Naive thymus-derived CD8-positive, alpha-beta T cell (primary cell): Measurements from ENCODE around the gene TMEM63B. TPM values are rescaled to one million over a fixed set of nuclear protein-coding genes. Genes with fewer than 3 reads are reported as not detected.
"Not testable (repeated sequence)": the region's sequence is repeated elsewhere in the genome, so short reads cannot be mapped to it uniquely, and the experiment has no call there.

Source experiments
- ATAC-seq, 2 donors: fragments of 150-1000 bp; cut with Tn5 transposase in 1 of 2; sonication (Bioruptor Pico), chemical (Tn5 transposase) in 1 of 2; 1 replicate in 1 of 2; 2 replicates in 1 of 2; pipeline ENCODE4 v1.10.0; 2021; ENCODE audit warnings: mild to moderate bottlenecking in 2 of 2, moderate library complexity in 2 of 2
- POLR2A ChIA-PET: fragments of 350-600 bp; sonication (Branson Sonifier 250); formaldehyde crosslinking; loops from one replicate; lab custom pipeline; 2021; ENCODE audit warnings: antibody characterized with exemption; lab: Charles Lee
- DNase-seq, 10 donors: peaks; one replicate each; pipeline versions ENCODE4 v3.0.0 to v3.0.0-alpha.2; 2020 to 2022
- H3K27ac Mint-ChIP-seq, 10 donors: one replicate each; pipeline ENCODE4 v1.8.0; 2020 to 2022; ENCODE audit warnings: mild to moderate bottlenecking in 10 of 10, mixed read lengths in 10 of 10, moderate library complexity in 4 of 10, inconsistent platforms in 1 of 10
- H3K27me3 Mint-ChIP-seq, 5 donors: one replicate each; pipeline ENCODE4 v1.8.0; 2021 to 2022; ENCODE audit warnings: mixed read lengths in 5 of 5
- H3K36me3 Mint-ChIP-seq, 3 donors: one replicate each; pipeline ENCODE4 v1.8.0; 2020 to 2022; ENCODE audit warnings: mixed read lengths in 3 of 3, mild to moderate bottlenecking in 2 of 3, inconsistent platforms in 1 of 3
- H3K4me1 Mint-ChIP-seq, 4 donors: one replicate each; pipeline ENCODE4 v1.8.0; 2021 to 2022; ENCODE audit warnings: mixed read lengths in 4 of 4
- H3K4me3 Mint-ChIP-seq, 10 donors: one replicate each; pipeline ENCODE4 v1.8.0; 2020 to 2022; ENCODE audit warnings: mild to moderate bottlenecking in 10 of 10, mixed read lengths in 10 of 10, moderate library complexity in 6 of 10, inconsistent platforms in 1 of 10
- H3K9me3 Mint-ChIP-seq, 9 donors: one replicate each; pipeline ENCODE4 v1.8.0; 2020 to 2022; ENCODE audit warnings: mixed read lengths in 9 of 9, mild to moderate bottlenecking in 3 of 9, inconsistent platforms in 1 of 9, moderate library complexity in 1 of 9
- polyA plus RNA-seq, 3 donors: library from polyadenylated mRNA; unstranded; fragments of 300-500 nt; fragmentation: Illumina TruSeq; gene quantifications; one replicate each; pipeline ENCODE4 v1.2.3, GENCODE V29; 2021
- total RNA-seq, 8 experiments: library from RNA in 2 of 8; stranded (reverse) in 2 of 8; gene quantifications; one replicate each; pipeline ENCODE4 v1.2.3 and lab custom pipeline; 2021 to 2026

Gene TMEM63B
- total and polyA plus RNA-seq, 5 experiments from 2014 or later = 0.26 to 15.9 (median 2.2) TPM

- DNase-seq = peak in 1 of 10 donors; percentile 34
- H3K4me1 Mint-ChIP-seq = peaks cover 0 to 2% (median 0%) of the 10 kb centered on the region in 4 donors
- no peak for ATAC-seq
- peak overlapping the region in 2 of 10 donors; percentile 51 to 61 for H3K27ac Mint-ChIP-seq
- H3K4me3 Mint-ChIP-seq = no peak overlapping the region
- H3K27me3 Mint-ChIP-seq = no peaks in the 10 kb centered on the region
- POLR2A ChIA-PET = no interaction called here
- peaks cover 0 to 61% (median 8%) of the 10 kb centered on the region in 3 donors for H3K36me3 Mint-ChIP-seq
- H3K9me3 Mint-ChIP-seq = no peaks in the 10 kb centered on the region
These were observed 15.5 kb downstream of the TMEM63B start for GRCh38 chr6:44142835-44143234.

- no peak for ATAC-seq
- Mint-ChIP-seq H3K27me3 (no peaks in the 10 kb centered on the region), H3K4me3 (no peak overlapping the region), H3K27ac (peak overlapping the region in 5 of 10 donors; percentile 18 to 61 (median 55)), H3K36me3 (peaks cover 0 to 63% (median 6%) of the 10 kb centered on the region in 3 donors), H3K4me1 (peaks cover 0 to 2% (median 0%) of the 10 kb centered on the region in 4 donors), H3K9me3 (no peaks in the 10 kb centered on the region)
- DNase-seq = peak in 1 of 10 donors; percentile 21
- POLR2A ChIA-PET = interaction anchor here (0.5 kb wide), 1 partner anchor 1944 kb away, joined by 11 read pairs; no protein-coding TSS in a partner anchor
These were observed 16.4 kb downstream of the TMEM63B start for GRCh38 chr6:44143731-44144130.

GRCh38 chr6:44144536-44144935 is 17.2 kb downstream of the TMEM63B start:
- POLR2A ChIA-PET, ATAC-seq, H3K4me3 Mint-ChIP-seq, H3K4me1 Mint-ChIP-seq, H3K27ac Mint-ChIP-seq, H3K9me3 Mint-ChIP-seq, DNase-seq, H3K27me3 Mint-ChIP-seq: not testable (repeated sequence)
- peaks cover 0 to 65% (median 6%) of the 10 kb centered on the region in 3 donors for H3K36me3 Mint-ChIP-seq

GRCh38 chr6:44145839-44146238 is 18.5 kb downstream of the TMEM63B start:
- Mint-ChIP-seq H3K36me3 (peaks cover 0 to 62% (median 0%) of the 10 kb centered on the region in 3 donors), H3K27ac (peak overlapping the region in 3 of 10 donors; percentile 3 to 62 (median 60)), H3K4me1 (peaks cover 0 to 1% (median 0%) of the 10 kb centered on the region in 4 donors), H3K4me3 (no peak overlapping the region), H3K27me3 (no peaks in the 10 kb centered on the region), H3K9me3 (no peaks in the 10 kb centered on the region)
- POLR2A ChIA-PET = interaction anchor here (0.6 kb wide), 1 partner anchor 501 kb away, joined by 3 read pairs; the partner anchor contains the start of gene RSPH9
- no peak for DNase-seq
- no peak for ATAC-seq

GRCh38 chr6:44146685-44147084 is 19.3 kb downstream of the TMEM63B start:
- peaks cover 0 to 56% (median 0%) of the 10 kb centered on the region in 3 donors for H3K36me3 Mint-ChIP-seq
- POLR2A ChIA-PET = no interaction called here

GRCh38 chr6:44147256-44147655 is 19.9 kb downstream of the TMEM63B start:
- H3K36me3 Mint-ChIP-seq = peaks cover 0 to 55% (median 0%) of the 10 kb centered on the region in 3 donors
- ATAC-seq (no peak), DNase-seq (peak in 1 of 10 donors; percentile 32)
- no peak overlapping the region for H3K4me3 Mint-ChIP-seq
- POLR2A ChIA-PET = no interaction called here
- peak overlapping the region in 1 of 10 donors; percentile 44 for H3K27ac Mint-ChIP-seq
- no peaks in the 10 kb centered on the region for H3K9me3 Mint-ChIP-seq
- no peaks in the 10 kb centered on the region for H3K27me3 Mint-ChIP-seq
- peaks cover 4 to 10% (median 7%) of the 10 kb centered on the region in 4 donors for H3K4me1 Mint-ChIP-seq

More at GRCh38 chr6:44146685-44147084, 19.3 kb downstream of the TMEM63B start:
- Mint-ChIP-seq H3K9me3 (no peaks in the 10 kb centered on the region), H3K4me1 (peaks cover 3 to 6% (median 5%) of the 10 kb centered on the region in 4 donors), H3K27ac (no peak overlapping the region), H3K4me3 (no peak overlapping the region), H3K27me3 (no peaks in the 10 kb centered on the region)
- ATAC-seq (no peak), DNase-seq (peak in 1 of 10 donors; percentile 42)

- POLR2A ChIA-PET = no interaction called here
- Mint-ChIP-seq H3K27me3 (no peaks in the 10 kb centered on the region), H3K9me3 (no peaks in the 10 kb centered on the region), H3K4me3 (no peak overlapping the region), H3K27ac (no peak overlapping the region), H3K4me1 (peaks cover 4 to 10% (median 7%) of the 10 kb centered on the region in 4 donors), H3K36me3 (peaks cover 0 to 49% (median 0%) of the 10 kb centered on the region in 3 donors)
- peak in 1 of 10 donors; percentile 50 for DNase-seq
- no peak for ATAC-seq
These were observed 21.0 kb downstream of the TMEM63B start for GRCh38 chr6:44148306-44148705.

- Mint-ChIP-seq H3K4me1 (peaks cover 4 to 10% (median 7%) of the 10 kb centered on the region in 4 donors), H3K36me3 (peaks cover 0 to 41% (median 0%) of the 10 kb centered on the region in 3 donors), H3K27me3 (no peaks in the 10 kb centered on the region), H3K4me3 (no peak overlapping the region), H3K9me3 (no peaks in the 10 kb centered on the region), H3K27ac (peak overlapping the region in 1 of 10 donors; percentile 75)
- POLR2A ChIA-PET = no interaction called here
- ATAC-seq (no peak), DNase-seq (no peak)
These were observed 22.1 kb downstream of the TMEM63B start for GRCh38 chr6:44149369-44150012.

GRCh38 chr6:44150317-44150917 is 23.1 kb downstream of the TMEM63B start:
- H3K27me3 Mint-ChIP-seq = no peaks in the 10 kb centered on the region
- ATAC-seq (no peak), DNase-seq (peak in 1 of 10 donors; percentile 43)
- peaks cover 4 to 11% (median 8%) of the 10 kb centered on the region in 4 donors for H3K4me1 Mint-ChIP-seq
- no peak overlapping the region for H3K4me3 Mint-ChIP-seq
- H3K27ac Mint-ChIP-seq = peak overlapping the region in 3 of 10 donors; percentile 23 to 54 (median 35)
- no peaks in the 10 kb centered on the region for H3K9me3 Mint-ChIP-seq
- POLR2A ChIA-PET = no interaction called here
- H3K36me3 Mint-ChIP-seq = peaks cover 0 to 41% (median 0%) of the 10 kb centered on the region in 3 donors

- H3K9me3 Mint-ChIP-seq = no peaks in the 10 kb centered on the region
- ATAC-seq = peak; percentile 93 to 97
- H3K4me1 Mint-ChIP-seq = peaks cover 4 to 11% (median 8%) of the 10 kb centered on the region in 4 donors
- peaks cover 0 to 32% (median 0%) of the 10 kb centered on the region in 3 donors for H3K36me3 Mint-ChIP-seq
- H3K4me3 Mint-ChIP-seq = peak overlapping the region in 5 of 10 donors; percentile 14 to 52 (median 18)
- no peaks in the 10 kb centered on the region for H3K27me3 Mint-ChIP-seq
- POLR2A ChIA-PET = interaction anchor here (0.5 kb wide), 1 partner anchor 187 kb away, joined by 3 read pairs; no protein-coding TSS in a partner anchor
- DNase-seq = peak; percentile 63 to 88 (median 79)
- peak overlapping the region in 3 of 10 donors; percentile 41 to 89 (median 65) for H3K27ac Mint-ChIP-seq
These were observed 24.2 kb downstream of the TMEM63B start for GRCh38 chr6:44151348-44152108.

GRCh38 chr6:44152109-44152461 is 24.7 kb downstream of the TMEM63B start:
- DNase-seq = no peak
- POLR2A ChIA-PET = interaction anchor here (0.5 to 1.2 kb wide), 2 partner anchors 56 to 187 kb away, joined by 3 to 4 read pairs; no protein-coding TSS in a partner anchor
- Mint-ChIP-seq H3K27ac (peak overlapping the region in 3 of 10 donors; percentile 41 to 89 (median 56)), H3K27me3 (peaks cover 0 to 1% (median 0%) of the 10 kb centered on the region in 5 donors), H3K4me3 (no peak overlapping the region), H3K36me3 (peaks cover 0 to 27% (median 0%) of the 10 kb centered on the region in 3 donors), H3K9me3 (no peaks in the 10 kb centered on the region), H3K4me1 (peaks cover 4 to 11% (median 8%) of the 10 kb centered on the region in 4 donors)
- ATAC-seq = no peak

- Mint-ChIP-seq H3K27ac (peak overlapping the region in 1 of 10 donors; percentile 89), H3K4me1 (peaks cover 4 to 11% (median 8%) of the 10 kb centered on the region in 4 donors), H3K4me3 (no peak overlapping the region), H3K9me3 (no peaks in the 10 kb centered on the region), H3K27me3 (peaks cover 0 to 2% (median 0%) of the 10 kb centered on the region in 5 donors), H3K36me3 (peaks cover 0 to 23% (median 0%) of the 10 kb centered on the region in 3 donors)
- POLR2A ChIA-PET = interaction anchor here (1.2 kb wide), 1 partner anchor 56 kb away, joined by 4 read pairs; no protein-coding TSS in a partner anchor
- ATAC-seq = no peak
- no peak for DNase-seq
These were observed 25.2 kb downstream of the TMEM63B start for GRCh38 chr6:44152533-44152932.
